ENCODE data around the gene DCLK1.

DNA sequence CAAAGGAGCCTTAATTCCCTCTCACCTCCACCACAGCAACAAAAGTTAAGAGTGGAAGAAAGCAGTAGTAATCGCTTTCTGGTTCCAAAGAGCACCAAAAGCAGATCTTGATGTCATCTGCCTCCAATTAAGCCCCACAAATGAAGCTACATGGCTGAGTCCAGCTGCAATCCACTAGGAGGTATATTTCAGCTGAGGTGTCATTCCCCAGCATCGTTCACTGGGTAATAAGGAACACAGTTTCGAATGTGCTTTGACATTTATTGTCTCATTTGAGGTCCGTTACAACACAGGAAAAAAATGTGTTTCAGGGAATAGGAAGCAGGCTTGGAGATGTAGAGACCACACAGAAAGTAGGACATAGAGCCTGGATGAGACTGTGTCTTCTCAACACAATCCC is 190.4 kb downstream of the DCLK1 start:
- TF ChIP-seq BHLHE40 (IDR thresholded peaks at IDR 0.05; ENCODE audit: borderline replicate concordance) (no peak), FOXA1 (IDR thresholded peaks at IDR 0.05) (no peak), ARNT (IDR thresholded peaks at IDR 0.05) (no peak), FOXM1 (IDR thresholded peaks at IDR 0.05; ENCODE audit: borderline replicate concordance) (no peak)

Data from HEK293T (cell line).